ENCODE data around the gene IGFBPL1. TPM values are rescaled to one million over a fixed set of nuclear protein-coding genes. Genes with fewer than 3 reads are reported as not detected.

IGFBPL1 gene
- total RNA-seq, 1 donor = 0.36 TPM

GRCh38 chr9:38435521-38435920 lies 11.3 kb upstream of the IGFBPL1 start:
- no peak overlapping the region for H3K4me2 ChIP-seq (ENCODE audit: insufficient read depth, low read length)
- H4K20me1 ChIP-seq (ENCODE audit: insufficient read depth, low read length) = no peaks in the 10 kb centered on the region
- DNase-seq (ENCODE audit: insufficient read length, low spot score, missing footprints) = no peak
- H3K79me2 ChIP-seq (ENCODE audit: insufficient read depth, low read length) = no peaks in the 10 kb centered on the region
- H3K4me1 ChIP-seq (ENCODE audit: insufficient read depth, low read length) = peaks cover 9% of the 10 kb centered on the region
- no peak overlapping the region for H3K27ac ChIP-seq (ENCODE audit: low read depth, low read length)
- H2AFZ ChIP-seq (ENCODE audit: low read length) = no peak overlapping the region
- peaks cover 3% of the 10 kb centered on the region for H3K27me3 ChIP-seq (ENCODE audit: insufficient read depth, low read length)
- no peaks in the 10 kb centered on the region for H3K9me3 ChIP-seq (ENCODE audit: low read depth, low read length)
- H3K4me3 ChIP-seq (ENCODE audit: insufficient read depth, low read length) = no peak overlapping the region
- TF ChIP-seq CTCF (IDR thresholded peaks at IDR 0.05; ENCODE audit: extremely low read depth, low read depth, low read length) = no peak
- H3K36me3 ChIP-seq (ENCODE audit: insufficient read depth, low read length) = no peaks in the 10 kb centered on the region

- no peak overlapping the region for H3K27ac ChIP-seq (ENCODE audit: low read depth, low read length)
- H3K4me1 ChIP-seq (ENCODE audit: insufficient read depth, low read length) = peaks cover 9% of the 10 kb centered on the region
- H3K79me2 ChIP-seq (ENCODE audit: insufficient read depth, low read length) = no peaks in the 10 kb centered on the region
- H3K4me3 ChIP-seq (ENCODE audit: insufficient read depth, low read length) = no peak overlapping the region
- DNase-seq (ENCODE audit: insufficient read length, low spot score, missing footprints) = peak; percentile 27
- TF ChIP-seq CTCF (IDR thresholded peaks at IDR 0.05; ENCODE audit: extremely low read depth, low read depth, low read length) = no peak
- H4K20me1 ChIP-seq (ENCODE audit: insufficient read depth, low read length) = no peaks in the 10 kb centered on the region
- H3K9me3 ChIP-seq (ENCODE audit: low read depth, low read length) = no peaks in the 10 kb centered on the region
- no peak overlapping the region for H2AFZ ChIP-seq (ENCODE audit: low read length)
- H3K4me2 ChIP-seq (ENCODE audit: insufficient read depth, low read length) = no peak overlapping the region
- H3K36me3 ChIP-seq (ENCODE audit: insufficient read depth, low read length) = no peaks in the 10 kb centered on the region
- H3K27me3 ChIP-seq (ENCODE audit: insufficient read depth, low read length) = peaks cover 10% of the 10 kb centered on the region
Measured at GRCh38 chr9:38434853-38435252, 10.6 kb upstream of the IGFBPL1 start.

GRCh38 chr9:38434365-38434764 lies 10.1 kb upstream of the IGFBPL1 start:
- TF ChIP-seq CTCF (IDR thresholded peaks at IDR 0.05; ENCODE audit: extremely low read depth, low read depth, low read length) = no peak
- H3K27ac ChIP-seq (ENCODE audit: low read depth, low read length) = no peak overlapping the region
- no peak overlapping the region for H3K4me2 ChIP-seq (ENCODE audit: insufficient read depth, low read length)
- H2AFZ ChIP-seq (ENCODE audit: low read length) = no peak overlapping the region
- H3K36me3 ChIP-seq (ENCODE audit: insufficient read depth, low read length) = no peaks in the 10 kb centered on the region
- no peak for DNase-seq (ENCODE audit: insufficient read length, low spot score, missing footprints)
- peaks cover 14% of the 10 kb centered on the region for H3K27me3 ChIP-seq (ENCODE audit: insufficient read depth, low read length)
- no peaks in the 10 kb centered on the region for H4K20me1 ChIP-seq (ENCODE audit: insufficient read depth, low read length)
- no peaks in the 10 kb centered on the region for H3K79me2 ChIP-seq (ENCODE audit: insufficient read depth, low read length)
- H3K9me3 ChIP-seq (ENCODE audit: low read depth, low read length) = no peaks in the 10 kb centered on the region
- peaks cover 9% of the 10 kb centered on the region for H3K4me1 ChIP-seq (ENCODE audit: insufficient read depth, low read length)
- H3K4me3 ChIP-seq (ENCODE audit: insufficient read depth, low read length) = no peak overlapping the region

- TF ChIP-seq CTCF (IDR thresholded peaks at IDR 0.05; ENCODE audit: extremely low read depth, low read depth, low read length) = peak; percentile 62
- peak; percentile 44 for DNase-seq (ENCODE audit: insufficient read length, low spot score, missing footprints)
- no peak overlapping the region for H3K4me2 ChIP-seq (ENCODE audit: insufficient read depth, low read length)
- H2AFZ ChIP-seq (ENCODE audit: low read length) = no peak overlapping the region
- no peaks in the 10 kb centered on the region for H3K9me3 ChIP-seq (ENCODE audit: low read depth, low read length)
- no peak overlapping the region for H3K4me3 ChIP-seq (ENCODE audit: insufficient read depth, low read length)
- H3K27ac ChIP-seq (ENCODE audit: low read depth, low read length) = no peak overlapping the region
- no peaks in the 10 kb centered on the region for H4K20me1 ChIP-seq (ENCODE audit: insufficient read depth, low read length)
- H3K27me3 ChIP-seq (ENCODE audit: insufficient read depth, low read length) = peaks cover 19% of the 10 kb centered on the region
- H3K79me2 ChIP-seq (ENCODE audit: insufficient read depth, low read length) = no peaks in the 10 kb centered on the region
- H3K4me1 ChIP-seq (ENCODE audit: insufficient read depth, low read length) = peaks cover 9% of the 10 kb centered on the region
- H3K36me3 ChIP-seq (ENCODE audit: insufficient read depth, low read length) = no peaks in the 10 kb centered on the region
Measured at GRCh38 chr9:38432922-38433510, 8.8 kb upstream of the IGFBPL1 start.

Measured in osteoblast (primary cell).